ENCODE results near the gene CHN2.

Gene CHN2

DNA sequence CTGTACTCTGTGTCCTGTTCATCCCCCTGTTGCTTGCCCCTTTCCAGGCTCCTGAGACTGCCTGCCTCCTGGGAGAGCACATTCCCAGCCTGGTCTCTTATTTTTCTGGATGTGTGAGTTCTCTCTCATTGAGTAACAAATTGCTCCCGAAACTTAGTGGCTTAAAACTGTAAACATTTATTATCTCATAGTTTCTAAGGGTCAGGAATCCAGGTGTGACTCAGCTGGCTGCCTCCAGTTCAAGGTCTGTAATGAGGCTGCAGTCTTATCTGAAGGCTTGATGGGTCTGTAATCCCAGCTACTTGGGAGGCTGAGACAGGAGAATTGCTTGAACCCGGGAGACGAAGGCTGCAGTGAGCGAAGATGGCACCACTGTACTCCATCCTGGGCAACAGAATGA, 315.5 kb downstream of the CHN2 start:
- TF ChIP-seq, protein P1, sequence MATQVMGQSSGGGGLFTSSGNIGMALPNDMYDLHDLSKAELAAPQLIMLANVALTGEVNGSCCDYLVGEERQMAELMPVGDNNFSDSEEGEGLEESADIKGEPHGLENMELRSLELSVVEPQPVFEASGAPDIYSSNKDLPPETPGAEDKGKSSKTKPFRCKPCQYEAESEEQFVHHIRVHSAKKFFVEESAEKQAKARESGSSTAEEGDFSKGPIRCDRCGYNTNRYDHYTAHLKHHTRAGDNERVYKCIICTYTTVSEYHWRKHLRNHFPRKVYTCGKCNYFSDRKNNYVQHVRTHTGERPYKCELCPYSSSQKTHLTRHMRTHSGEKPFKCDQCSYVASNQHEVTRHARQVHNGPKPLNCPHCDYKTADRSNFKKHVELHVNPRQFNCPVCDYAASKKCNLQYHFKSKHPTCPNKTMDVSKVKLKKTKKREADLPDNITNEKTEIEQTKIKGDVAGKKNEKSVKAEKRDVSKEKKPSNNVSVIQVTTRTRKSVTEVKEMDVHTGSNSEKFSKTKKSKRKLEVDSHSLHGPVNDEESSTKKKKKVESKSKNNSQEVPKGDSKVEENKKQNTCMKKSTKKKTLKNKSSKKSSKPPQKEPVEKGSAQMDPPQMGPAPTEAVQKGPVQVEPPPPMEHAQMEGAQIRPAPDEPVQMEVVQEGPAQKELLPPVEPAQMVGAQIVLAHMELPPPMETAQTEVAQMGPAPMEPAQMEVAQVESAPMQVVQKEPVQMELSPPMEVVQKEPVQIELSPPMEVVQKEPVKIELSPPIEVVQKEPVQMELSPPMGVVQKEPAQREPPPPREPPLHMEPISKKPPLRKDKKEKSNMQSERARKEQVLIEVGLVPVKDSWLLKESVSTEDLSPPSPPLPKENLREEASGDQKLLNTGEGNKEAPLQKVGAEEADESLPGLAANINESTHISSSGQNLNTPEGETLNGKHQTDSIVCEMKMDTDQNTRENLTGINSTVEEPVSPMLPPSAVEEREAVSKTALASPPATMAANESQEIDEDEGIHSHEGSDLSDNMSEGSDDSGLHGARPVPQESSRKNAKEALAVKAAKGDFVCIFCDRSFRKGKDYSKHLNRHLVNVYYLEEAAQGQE (IDR thresholded peaks at IDR 0.05; ENCODE audit: insufficient read depth in 1 of 2, low read depth in 2 of 2, low read length in 2 of 2): no peak
- no peak for TF ChIP-seq POLR2AphosphoS5 (IDR thresholded peaks at IDR 0.05; ENCODE audit: low read depth, low read length)
- TF ChIP-seq SIN3A (IDR thresholded peaks at IDR 0.05; ENCODE audit: borderline replicate concordance, insufficient read depth, low read length): no peak
- no peak for TF ChIP-seq FOXP2 (optimal IDR thresholded peaks at IDR 0.05; ENCODE audit: borderline replicate concordance, extremely low read depth, extremely low read length, insufficient read depth)
- TF ChIP-seq TAF1 (IDR thresholded peaks at IDR 0.05; ENCODE audit: borderline replicate concordance, insufficient read depth, low read length): no peak

DNA sequence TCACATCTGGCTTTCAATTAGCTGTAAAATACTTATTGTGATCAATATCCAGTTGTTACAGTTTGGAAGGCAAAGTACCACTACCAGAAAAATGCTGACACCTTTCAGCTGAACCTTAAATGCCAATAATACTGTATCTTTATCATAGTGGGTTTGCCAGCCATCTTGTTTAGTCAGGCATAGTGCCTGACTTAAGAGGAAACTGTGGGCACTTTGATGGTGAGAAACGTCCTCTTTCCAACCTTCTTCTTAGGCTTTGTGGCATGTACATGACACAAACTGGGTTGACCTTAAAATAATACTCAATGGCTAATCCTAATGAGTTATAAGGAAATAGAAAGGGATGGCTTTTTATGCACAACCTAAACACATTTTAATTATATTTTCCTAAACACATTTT, 316.8 kb downstream of the CHN2 start:
- TF ChIP-seq SIN3A (IDR thresholded peaks at IDR 0.05; ENCODE audit: borderline replicate concordance, insufficient read depth, low read length) (no peak), TAF1 (IDR thresholded peaks at IDR 0.05; ENCODE audit: borderline replicate concordance, insufficient read depth, low read length) (no peak), POLR2AphosphoS5 (IDR thresholded peaks at IDR 0.05; ENCODE audit: low read depth, low read length) (no peak), FOXP2 (optimal IDR thresholded peaks at IDR 0.05; ENCODE audit: borderline replicate concordance, extremely low read depth, extremely low read length, insufficient read depth) (no peak)
- TF ChIP-seq, protein P1 (IDR thresholded peaks at IDR 0.05; ENCODE audit: insufficient read depth in 1 of 2, low read depth in 2 of 2, low read length in 2 of 2): no peak

DNA sequence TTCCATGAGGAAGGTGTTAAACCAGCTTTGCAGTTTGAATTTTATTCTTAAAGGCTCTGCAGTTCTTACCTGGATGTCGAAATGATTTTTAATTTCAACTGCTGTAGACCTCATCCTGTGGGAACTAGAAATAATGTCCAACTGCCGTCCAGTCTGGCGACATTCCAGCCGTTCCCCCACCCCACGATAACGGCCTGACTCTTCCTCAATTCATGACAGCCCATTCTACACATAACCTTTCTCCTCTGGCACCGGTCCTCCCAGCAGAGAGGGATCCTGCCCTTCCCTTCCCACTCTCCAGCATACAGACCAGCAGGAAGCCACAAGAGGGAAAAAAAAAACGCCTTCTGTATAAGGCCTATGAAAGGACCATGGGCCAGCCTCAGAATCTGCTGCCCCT, 317.3 kb downstream of the CHN2 start:
- TF ChIP-seq FOXP2 (optimal IDR thresholded peaks at IDR 0.05; ENCODE audit: borderline replicate concordance, extremely low read depth, extremely low read length, insufficient read depth) (no peak), TAF1 (IDR thresholded peaks at IDR 0.05; ENCODE audit: borderline replicate concordance, insufficient read depth, low read length) (no peak), POLR2AphosphoS5 (IDR thresholded peaks at IDR 0.05; ENCODE audit: low read depth, low read length) (no peak), SIN3A (IDR thresholded peaks at IDR 0.05; ENCODE audit: borderline replicate concordance, insufficient read depth, low read length) (no peak)
- TF ChIP-seq, protein P1 (IDR thresholded peaks at IDR 0.05; ENCODE audit: insufficient read depth in 1 of 2, low read depth in 2 of 2, low read length in 2 of 2): no peak

DNA sequence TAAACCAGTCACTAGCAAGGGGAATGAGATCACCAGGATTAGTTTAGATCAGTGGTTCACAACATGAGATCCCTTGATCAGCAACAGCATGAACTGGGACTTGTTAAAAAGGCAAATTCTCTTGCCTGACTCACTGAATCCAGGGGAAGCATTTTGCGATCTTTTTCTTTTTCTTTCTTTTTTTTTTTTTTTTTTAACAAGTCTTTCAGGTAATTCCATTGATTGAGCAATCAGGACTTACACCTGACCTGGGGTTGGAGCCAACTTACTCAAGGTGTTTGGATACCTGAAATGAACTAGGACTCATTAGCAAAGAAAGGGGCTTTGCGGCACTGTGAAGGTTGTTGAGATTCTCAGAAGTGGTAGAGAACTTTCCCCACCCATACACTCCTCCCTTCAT, 321.9 kb downstream of the CHN2 start:
- TF ChIP-seq, protein P1 (IDR thresholded peaks at IDR 0.05; ENCODE audit: insufficient read depth in 1 of 2, low read depth in 2 of 2, low read length in 2 of 2): no peak
- TF ChIP-seq FOXP2 (optimal IDR thresholded peaks at IDR 0.05; ENCODE audit: borderline replicate concordance, extremely low read depth, extremely low read length, insufficient read depth): no peak
- TF ChIP-seq POLR2AphosphoS5 (IDR thresholded peaks at IDR 0.05; ENCODE audit: low read depth, low read length): no peak
- no peak for TF ChIP-seq TAF1 (IDR thresholded peaks at IDR 0.05; ENCODE audit: borderline replicate concordance, insufficient read depth, low read length)
- no peak for TF ChIP-seq SIN3A (IDR thresholded peaks at IDR 0.05; ENCODE audit: borderline replicate concordance, insufficient read depth, low read length)

DNA sequence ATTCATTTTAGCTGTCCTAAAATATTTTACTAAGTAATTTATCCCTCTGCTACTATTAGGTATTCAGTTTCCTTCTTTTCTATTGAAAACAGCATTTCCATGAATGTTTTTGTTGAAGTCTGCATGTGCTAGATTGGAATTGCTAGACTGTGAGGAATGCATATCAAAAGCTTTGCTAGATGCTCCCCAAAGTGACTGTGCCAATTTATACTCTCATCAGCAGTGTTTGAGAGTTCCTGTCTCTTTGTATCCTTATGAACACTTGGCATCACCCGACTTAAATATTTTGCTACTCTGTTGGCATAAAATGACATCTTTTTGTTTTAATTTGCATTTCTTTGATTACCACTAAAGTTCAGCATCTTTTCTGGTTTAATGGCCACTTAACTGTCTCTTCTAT, 324.0 kb downstream of the CHN2 start:
- TF ChIP-seq SIN3A (IDR thresholded peaks at IDR 0.05; ENCODE audit: borderline replicate concordance, insufficient read depth, low read length) (no peak), POLR2AphosphoS5 (IDR thresholded peaks at IDR 0.05; ENCODE audit: low read depth, low read length) (no peak), TAF1 (IDR thresholded peaks at IDR 0.05; ENCODE audit: borderline replicate concordance, insufficient read depth, low read length) (no peak), FOXP2 (optimal IDR thresholded peaks at IDR 0.05; ENCODE audit: borderline replicate concordance, extremely low read depth, extremely low read length, insufficient read depth) (no peak)
- TF ChIP-seq, protein P1 (IDR thresholded peaks at IDR 0.05; ENCODE audit: insufficient read depth in 1 of 2, low read depth in 2 of 2, low read length in 2 of 2): no peak

Measured in PFSK-1 (cell line).